ENCODE results near the gene S1PR3.

DNA sequence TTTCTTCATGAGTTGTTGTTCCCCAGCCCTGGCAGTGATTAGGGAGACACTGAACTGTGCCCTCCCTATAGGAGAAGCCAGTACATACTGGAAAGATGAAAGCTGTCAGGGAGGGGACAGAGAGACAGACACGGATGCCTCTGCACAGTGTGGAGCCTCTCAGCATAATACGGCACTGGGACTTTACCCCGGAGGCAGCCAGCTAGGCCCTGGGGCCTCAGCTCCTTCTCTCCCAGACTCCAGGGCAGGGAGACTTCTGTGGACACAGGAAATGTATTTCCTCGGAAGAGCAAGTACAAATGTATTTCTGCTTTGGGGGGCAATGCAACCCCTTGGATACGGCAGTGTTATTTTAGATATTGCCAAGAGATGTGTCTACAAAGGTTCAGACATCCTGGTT, 62.0 kb downstream of the S1PR3 start:
- TF ChIP-seq, protein P1, sequence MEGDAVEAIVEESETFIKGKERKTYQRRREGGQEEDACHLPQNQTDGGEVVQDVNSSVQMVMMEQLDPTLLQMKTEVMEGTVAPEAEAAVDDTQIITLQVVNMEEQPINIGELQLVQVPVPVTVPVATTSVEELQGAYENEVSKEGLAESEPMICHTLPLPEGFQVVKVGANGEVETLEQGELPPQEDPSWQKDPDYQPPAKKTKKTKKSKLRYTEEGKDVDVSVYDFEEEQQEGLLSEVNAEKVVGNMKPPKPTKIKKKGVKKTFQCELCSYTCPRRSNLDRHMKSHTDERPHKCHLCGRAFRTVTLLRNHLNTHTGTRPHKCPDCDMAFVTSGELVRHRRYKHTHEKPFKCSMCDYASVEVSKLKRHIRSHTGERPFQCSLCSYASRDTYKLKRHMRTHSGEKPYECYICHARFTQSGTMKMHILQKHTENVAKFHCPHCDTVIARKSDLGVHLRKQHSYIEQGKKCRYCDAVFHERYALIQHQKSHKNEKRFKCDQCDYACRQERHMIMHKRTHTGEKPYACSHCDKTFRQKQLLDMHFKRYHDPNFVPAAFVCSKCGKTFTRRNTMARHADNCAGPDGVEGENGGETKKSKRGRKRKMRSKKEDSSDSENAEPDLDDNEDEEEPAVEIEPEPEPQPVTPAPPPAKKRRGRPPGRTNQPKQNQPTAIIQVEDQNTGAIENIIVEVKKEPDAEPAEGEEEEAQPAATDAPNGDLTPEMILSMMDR (IDR thresholded peaks at IDR 0.05): no peak
- no peak for TF ChIP-seq POLR2A (IDR thresholded peaks at IDR 0.05)

All from testis (tissue), 2 donors.